Uterus (tissue), 2 donors: Measurements from ENCODE around the gene NCAPD3.

ENCODE experiments used
- CTCF ChIP-seq, 4 experiments: fragments of 200-600 bp in 2 of 4; fragments of 450-650 bp in 2 of 4; sonication (generic) in 2 of 4; IDR thresholded peaks; one replicate each; pipeline ENCODE4 v1.5.1; 2016 to 2019; ENCODE audit warnings: antibody characterized with exemption in 4 of 4, mild to moderate bottlenecking in 2 of 4, moderate library complexity in 1 of 4
- POLR2A ChIP-seq, 2 donors: fragments of 450-650 bp; IDR thresholded peaks; one replicate each; pipeline ENCODE4 v1.6.1; 2016; ENCODE audit warnings: antibody characterized with exemption in 2 of 2, mild to moderate bottlenecking in 1 of 2, moderate library complexity in 1 of 2

- TF ChIP-seq CTCF (IDR thresholded peaks at IDR 0.05): no peak
- TF ChIP-seq POLR2A (IDR thresholded peaks at IDR 0.05): no peak
These were observed 49.5 kb upstream of the NCAPD3 start for GRCh38 chr11:134273317-134273712.
